Fibroblast of the aortic adventitia (primary cell): Measurements from ENCODE around the gene SLC27A3. TPM values are rescaled to one million over a fixed set of nuclear protein-coding genes. Genes with fewer than 3 reads are reported as not detected.
A peak's percentile ranks its signal among the peaks of the same experiment; 100 is the strongest.
"Not testable (repeated sequence)": the region's sequence is repeated elsewhere in the genome, so short reads cannot be mapped to it uniquely, and the experiment has no call there.

Experiments used
- DNase-seq: peaks from one replicate; pipeline ENCODE4 v3.0.0-alpha.2; 2010; ENCODE audit warnings: low read depth
- H3K4me3 ChIP-seq: 2 replicates; pipeline ENCODE4 v1.5.1; 2011; ENCODE audit warnings: low read depth, mild to moderate bottlenecking, control low read depth, low read length, moderate library complexity
- total RNA-seq: library from RNA; depleted of rRNA; stranded (reverse); fragments of >200 nt; gene quantifications from 2 replicates; pipeline ENCODE4 v1.2.3, GENCODE V29; 2012; ENCODE audit warnings: low replicate concordance
- TF ChIP-seq, protein P1 (sequence below): IDR thresholded peaks from 2 replicates; pipeline ENCODE4 v1.5.1; 2011; ENCODE audit warnings: mild to moderate bottlenecking, low read length, control low read depth, inconsistent platforms; ENCODE audit not compliant: insufficient read depth

The SLC27A3 gene
- total RNA-seq, 1 donor, result 11.5 TPM

GRCh38 chr1:153776845-153777370, 1.7 kb downstream of the SLC27A3 start:
- H3K4me3 ChIP-seq, result peak overlapping the region; percentile 78
- TF ChIP-seq, protein P1, sequence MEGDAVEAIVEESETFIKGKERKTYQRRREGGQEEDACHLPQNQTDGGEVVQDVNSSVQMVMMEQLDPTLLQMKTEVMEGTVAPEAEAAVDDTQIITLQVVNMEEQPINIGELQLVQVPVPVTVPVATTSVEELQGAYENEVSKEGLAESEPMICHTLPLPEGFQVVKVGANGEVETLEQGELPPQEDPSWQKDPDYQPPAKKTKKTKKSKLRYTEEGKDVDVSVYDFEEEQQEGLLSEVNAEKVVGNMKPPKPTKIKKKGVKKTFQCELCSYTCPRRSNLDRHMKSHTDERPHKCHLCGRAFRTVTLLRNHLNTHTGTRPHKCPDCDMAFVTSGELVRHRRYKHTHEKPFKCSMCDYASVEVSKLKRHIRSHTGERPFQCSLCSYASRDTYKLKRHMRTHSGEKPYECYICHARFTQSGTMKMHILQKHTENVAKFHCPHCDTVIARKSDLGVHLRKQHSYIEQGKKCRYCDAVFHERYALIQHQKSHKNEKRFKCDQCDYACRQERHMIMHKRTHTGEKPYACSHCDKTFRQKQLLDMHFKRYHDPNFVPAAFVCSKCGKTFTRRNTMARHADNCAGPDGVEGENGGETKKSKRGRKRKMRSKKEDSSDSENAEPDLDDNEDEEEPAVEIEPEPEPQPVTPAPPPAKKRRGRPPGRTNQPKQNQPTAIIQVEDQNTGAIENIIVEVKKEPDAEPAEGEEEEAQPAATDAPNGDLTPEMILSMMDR, result no peak
- DNase-seq, result no peak

DNA sequence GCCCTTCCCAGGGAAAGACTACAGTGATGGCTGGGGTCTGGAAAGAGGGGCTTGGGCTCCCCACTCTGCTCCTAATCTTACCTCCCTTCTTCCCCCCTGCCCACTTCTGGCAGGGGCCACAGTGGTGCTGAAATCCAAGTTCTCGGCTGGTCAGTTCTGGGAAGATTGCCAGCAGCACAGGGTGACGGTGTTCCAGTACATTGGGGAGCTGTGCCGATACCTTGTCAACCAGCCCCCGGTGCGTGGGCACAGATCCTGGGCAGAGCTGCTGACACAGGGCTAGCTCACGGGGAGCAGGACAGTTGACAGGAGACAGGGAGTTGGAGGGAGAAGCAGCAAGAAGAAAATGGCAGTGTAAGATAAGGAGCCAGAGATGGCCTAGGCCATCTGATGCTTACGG, 2.4 kb downstream of the SLC27A3 start:
- H3K4me3 ChIP-seq, result no peak overlapping the region
- DNase-seq, result no peak
- TF ChIP-seq, protein P1, result no peak

DNA sequence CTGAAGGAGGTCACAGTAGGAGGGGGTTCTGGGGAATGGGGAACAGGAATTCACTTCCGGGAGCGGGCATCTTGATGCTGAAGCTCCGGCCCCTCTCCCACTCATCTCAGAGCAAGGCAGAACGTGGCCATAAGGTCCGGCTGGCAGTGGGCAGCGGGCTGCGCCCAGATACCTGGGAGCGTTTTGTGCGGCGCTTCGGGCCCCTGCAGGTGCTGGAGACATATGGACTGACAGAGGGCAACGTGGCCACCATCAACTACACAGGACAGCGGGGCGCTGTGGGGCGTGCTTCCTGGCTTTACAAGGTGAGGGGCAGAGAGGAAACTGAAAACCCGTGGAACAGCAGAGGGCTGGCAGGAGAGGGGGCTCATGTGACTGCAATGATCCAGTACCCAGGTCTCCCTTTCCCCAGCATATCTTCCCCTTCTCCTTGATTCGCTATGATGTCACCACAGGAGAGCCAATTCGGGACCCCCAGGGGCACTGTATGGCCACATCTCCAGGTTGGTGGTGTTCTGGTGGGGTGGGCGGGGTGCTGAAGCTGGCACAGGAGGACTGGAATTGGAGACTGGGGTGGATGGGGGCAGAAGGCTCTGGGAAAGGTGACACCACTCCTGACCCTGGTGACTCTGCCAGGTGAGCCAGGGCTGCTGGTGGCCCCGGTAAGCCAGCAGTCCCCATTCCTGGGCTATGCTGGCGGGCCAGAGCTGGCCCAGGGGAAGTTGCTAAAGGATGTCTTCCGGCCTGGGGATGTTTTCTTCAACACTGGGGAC, 3.0 kb downstream of the SLC27A3 start:
- H3K4me3 ChIP-seq, result no peak overlapping the region
- DNase-seq, result no peak
- TF ChIP-seq, protein P1, result no peak

DNA sequence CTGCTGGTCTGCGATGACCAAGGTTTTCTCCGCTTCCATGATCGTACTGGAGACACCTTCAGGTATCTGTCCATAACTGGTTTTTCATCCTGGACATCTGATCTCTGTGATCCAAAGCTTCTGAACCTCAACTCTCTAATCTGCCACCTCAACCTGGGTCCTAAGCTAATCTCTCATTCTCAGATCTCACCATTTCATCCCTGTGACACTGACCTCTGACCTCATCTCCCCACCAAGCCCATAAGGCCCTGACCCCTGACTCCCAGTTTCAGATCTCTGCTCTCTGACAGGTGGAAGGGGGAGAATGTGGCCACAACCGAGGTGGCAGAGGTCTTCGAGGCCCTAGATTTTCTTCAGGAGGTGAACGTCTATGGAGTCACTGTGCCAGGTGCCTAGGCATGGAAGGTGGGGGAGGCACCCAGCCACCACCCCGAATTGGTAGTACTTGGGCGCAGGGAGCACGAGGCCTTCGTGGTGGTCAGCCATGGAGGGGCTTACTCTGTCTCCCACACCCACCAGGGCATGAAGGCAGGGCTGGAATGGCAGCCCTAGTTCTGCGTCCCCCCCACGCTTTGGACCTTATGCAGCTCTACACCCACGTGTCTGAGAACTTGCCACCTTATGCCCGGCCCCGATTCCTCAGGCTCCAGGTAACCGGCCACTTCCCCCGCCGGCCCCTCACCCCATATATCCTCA, 3.8 kb downstream of the SLC27A3 start:
- H3K4me3 ChIP-seq, result no peak overlapping the region
- TF ChIP-seq, protein P1, result no peak
- no peak for DNase-seq

- H3K4me3 ChIP-seq, result no peak overlapping the region
- TF ChIP-seq, protein P1, result no peak
- DNase-seq, result no peak
Observed at GRCh38 chr1:153779781-153780541, 4.8 kb downstream of the SLC27A3 start.

DNA sequence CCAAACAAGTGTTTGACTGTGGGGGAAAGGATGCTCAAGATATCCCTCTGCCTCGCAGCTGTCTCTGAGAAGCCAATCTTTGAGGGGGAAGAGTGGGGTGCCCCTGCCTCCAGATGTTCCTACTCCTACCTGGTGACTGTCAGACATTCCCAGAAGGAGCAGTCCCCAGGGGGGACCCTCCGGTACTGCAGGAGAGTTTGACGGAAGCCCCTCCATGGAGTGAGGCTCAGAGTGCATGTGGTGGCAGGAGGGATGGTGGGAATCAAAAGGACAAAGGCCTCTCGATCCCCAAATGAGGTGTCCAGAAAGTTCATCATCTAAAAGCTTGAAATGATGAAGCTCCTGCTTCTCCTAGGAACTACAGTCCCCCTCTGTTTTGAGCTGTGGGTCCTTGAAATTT, 5.3 kb downstream of the SLC27A3 start:
- DNase-seq, result no peak
- no peak overlapping the region for H3K4me3 ChIP-seq
- TF ChIP-seq, protein P1, result no peak

DNA sequence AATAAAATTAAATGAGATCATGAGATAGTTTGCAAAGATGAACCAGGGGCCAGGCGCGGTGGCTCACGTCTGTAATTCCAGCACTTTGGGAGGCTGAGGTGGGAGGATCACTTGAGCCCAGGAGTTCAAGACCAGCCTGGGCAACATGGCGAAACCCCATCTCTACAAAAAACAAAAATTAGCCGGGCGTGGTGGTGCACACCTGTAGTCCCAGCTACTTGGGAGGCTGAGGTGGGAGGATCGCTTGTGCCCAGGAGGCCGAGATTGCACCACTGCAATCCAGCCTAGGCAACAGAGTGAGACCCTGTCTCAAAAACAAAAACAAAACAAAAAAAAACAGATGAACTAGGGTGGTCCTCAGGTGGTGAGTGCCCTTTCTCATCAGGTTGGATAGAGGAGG, 7.4 kb downstream of the SLC27A3 start:
- DNase-seq, result not testable (repeated sequence)
- peak overlapping the region; percentile 73 for H3K4me3 ChIP-seq
